Rectal smooth muscle tissue (tissue), 1 donor: ENCODE results near the gene RSPO3.

Source experiments
- H3K27ac ChIP-seq: one replicate; pipeline ENCODE4 v1.7.0; 2013; ENCODE audit warnings: low read depth, low read length, inconsistent platforms
- H3K27me3 ChIP-seq: one replicate; pipeline ENCODE4 v1.7.0; 2013; ENCODE audit warnings: low read length; ENCODE audit not compliant: control insufficient read depth, insufficient read depth
- H3K36me3 ChIP-seq: one replicate; pipeline ENCODE4 v1.7.0; 2013; ENCODE audit warnings: low read length; ENCODE audit not compliant: control insufficient read depth, insufficient read depth
- H3K4me1 ChIP-seq: one replicate; pipeline ENCODE4 v1.7.0; 2013; ENCODE audit warnings: low read length; ENCODE audit not compliant: control insufficient read depth, insufficient read depth
- H3K4me3 ChIP-seq: one replicate; pipeline ENCODE4 v1.7.0; 2013; ENCODE audit warnings: low read length
- H3K9ac ChIP-seq: one replicate; pipeline ENCODE4 v1.7.0; 2013; ENCODE audit warnings: low read length

The RSPO3 gene

GRCh38 chr6:127134136-127134535 lies 15.7 kb downstream of the RSPO3 start:
- Histone ChIP-seq H3K4me1 (no peaks in the 10 kb centered on the region), H3K9ac (no peak overlapping the region), H3K4me3 (no peak overlapping the region), H3K27me3 (no peaks in the 10 kb centered on the region), H3K36me3 (no peaks in the 10 kb centered on the region), H3K27ac (no peak overlapping the region)

- no peaks in the 10 kb centered on the region for H3K36me3 ChIP-seq
- no peaks in the 10 kb centered on the region for H3K27me3 ChIP-seq
- no peak overlapping the region for H3K9ac ChIP-seq
- H3K4me3 ChIP-seq: no peak overlapping the region
- no peak overlapping the region for H3K27ac ChIP-seq
- no peaks in the 10 kb centered on the region for H3K4me1 ChIP-seq
These were observed 18.3 kb downstream of the RSPO3 start for GRCh38 chr6:127136786-127137185.

GRCh38 chr6:127146932-127147331 lies 28.5 kb downstream of the RSPO3 start:
- Histone ChIP-seq H3K27me3 (no peaks in the 10 kb centered on the region), H3K36me3 (no peaks in the 10 kb centered on the region), H3K4me3 (no peak overlapping the region), H3K4me1 (no peaks in the 10 kb centered on the region), H3K27ac (no peak overlapping the region), H3K9ac (no peak overlapping the region)

GRCh38 chr6:127147534-127147933 lies 29.1 kb downstream of the RSPO3 start:
- Histone ChIP-seq H3K27ac (no peak overlapping the region), H3K4me1 (no peaks in the 10 kb centered on the region), H3K36me3 (no peaks in the 10 kb centered on the region), H3K4me3 (no peak overlapping the region), H3K27me3 (no peaks in the 10 kb centered on the region), H3K9ac (no peak overlapping the region)

- Histone ChIP-seq H3K36me3 (no peaks in the 10 kb centered on the region), H3K27me3 (no peaks in the 10 kb centered on the region), H3K4me1 (no peaks in the 10 kb centered on the region), H3K9ac (no peak overlapping the region), H3K4me3 (no peak overlapping the region), H3K27ac (no peak overlapping the region)
These were observed 30.0 kb downstream of the RSPO3 start for GRCh38 chr6:127148511-127148910.

GRCh38 chr6:127154509-127154908 lies 36.0 kb downstream of the RSPO3 start:
- Histone ChIP-seq H3K36me3 (no peaks in the 10 kb centered on the region), H3K27ac (no peak overlapping the region), H3K27me3 (no peaks in the 10 kb centered on the region), H3K9ac (no peak overlapping the region), H3K4me3 (no peak overlapping the region), H3K4me1 (no peaks in the 10 kb centered on the region)

GRCh38 chr6:127160484-127160883 lies 42.0 kb downstream of the RSPO3 start:
- Histone ChIP-seq H3K4me3 (no peak overlapping the region), H3K27ac (no peak overlapping the region), H3K36me3 (no peaks in the 10 kb centered on the region), H3K27me3 (no peaks in the 10 kb centered on the region), H3K9ac (no peak overlapping the region), H3K4me1 (no peaks in the 10 kb centered on the region)

- Histone ChIP-seq H3K9ac (no peak overlapping the region), H3K27me3 (no peaks in the 10 kb centered on the region), H3K36me3 (no peaks in the 10 kb centered on the region), H3K4me1 (no peaks in the 10 kb centered on the region), H3K27ac (no peak overlapping the region), H3K4me3 (no peak overlapping the region)
These were observed 44.4 kb downstream of the RSPO3 start for GRCh38 chr6:127162836-127163235.

- no peaks in the 10 kb centered on the region for H3K27me3 ChIP-seq
- H3K9ac ChIP-seq: no peak overlapping the region
- H3K4me3 ChIP-seq: no peak overlapping the region
- H3K36me3 ChIP-seq: no peaks in the 10 kb centered on the region
- no peak overlapping the region for H3K27ac ChIP-seq
- no peaks in the 10 kb centered on the region for H3K4me1 ChIP-seq
These were observed 45.6 kb downstream of the RSPO3 start for GRCh38 chr6:127164036-127164435.

- Histone ChIP-seq H3K9ac (no peak overlapping the region), H3K4me3 (no peak overlapping the region), H3K4me1 (no peaks in the 10 kb centered on the region), H3K27me3 (no peaks in the 10 kb centered on the region), H3K36me3 (no peaks in the 10 kb centered on the region), H3K27ac (no peak overlapping the region)
These were observed 46.1 kb downstream of the RSPO3 start for GRCh38 chr6:127164565-127164964.

- no peaks in the 10 kb centered on the region for H3K27me3 ChIP-seq
- H3K36me3 ChIP-seq: no peaks in the 10 kb centered on the region
- H3K27ac ChIP-seq: no peak overlapping the region
- no peak overlapping the region for H3K9ac ChIP-seq
- no peaks in the 10 kb centered on the region for H3K4me1 ChIP-seq
- H3K4me3 ChIP-seq: no peak overlapping the region
These were observed 54.9 kb downstream of the RSPO3 start for GRCh38 chr6:127173156-127173940.

- Histone ChIP-seq H3K9ac (no peak overlapping the region), H3K36me3 (no peaks in the 10 kb centered on the region), H3K27ac (no peak overlapping the region), H3K27me3 (no peaks in the 10 kb centered on the region), H3K4me3 (no peak overlapping the region), H3K4me1 (no peaks in the 10 kb centered on the region)
These were observed 57.7 kb downstream of the RSPO3 start for GRCh38 chr6:127176146-127176545.
